ENCODE measurements around the gene LGALS3BP. TPM values are rescaled to one million over a fixed set of nuclear protein-coding genes. Genes with fewer than 3 reads are reported as not detected.

Gene LGALS3BP
- polyA plus RNA-seq, 3 donors: 104 to 220 (median 144) TPM

DNA sequence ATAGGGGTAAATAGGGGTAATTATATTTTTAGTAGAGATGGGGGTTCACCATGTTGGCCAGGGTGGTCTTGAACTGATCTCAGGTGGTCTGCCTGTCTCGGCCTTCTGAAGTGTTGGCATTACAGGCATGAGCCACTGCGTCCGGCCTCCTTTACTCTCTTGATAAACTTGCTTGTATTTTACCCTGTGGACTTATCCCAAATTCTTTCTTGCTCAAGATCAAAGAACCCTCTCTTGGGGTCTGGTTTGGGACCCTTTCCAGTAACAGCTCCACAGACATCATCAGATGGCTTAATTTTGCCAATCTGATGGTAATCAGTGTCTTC, 38.6 kb upstream of the LGALS3BP start:
- no peak overlapping the region for H3K27ac ChIP-seq (ENCODE audit: low read depth, low read length)
- 88 to 92% (median 89%) methylated on average over 3 of the region's 3 CpGs for WGBS, 3 donors

DNA sequence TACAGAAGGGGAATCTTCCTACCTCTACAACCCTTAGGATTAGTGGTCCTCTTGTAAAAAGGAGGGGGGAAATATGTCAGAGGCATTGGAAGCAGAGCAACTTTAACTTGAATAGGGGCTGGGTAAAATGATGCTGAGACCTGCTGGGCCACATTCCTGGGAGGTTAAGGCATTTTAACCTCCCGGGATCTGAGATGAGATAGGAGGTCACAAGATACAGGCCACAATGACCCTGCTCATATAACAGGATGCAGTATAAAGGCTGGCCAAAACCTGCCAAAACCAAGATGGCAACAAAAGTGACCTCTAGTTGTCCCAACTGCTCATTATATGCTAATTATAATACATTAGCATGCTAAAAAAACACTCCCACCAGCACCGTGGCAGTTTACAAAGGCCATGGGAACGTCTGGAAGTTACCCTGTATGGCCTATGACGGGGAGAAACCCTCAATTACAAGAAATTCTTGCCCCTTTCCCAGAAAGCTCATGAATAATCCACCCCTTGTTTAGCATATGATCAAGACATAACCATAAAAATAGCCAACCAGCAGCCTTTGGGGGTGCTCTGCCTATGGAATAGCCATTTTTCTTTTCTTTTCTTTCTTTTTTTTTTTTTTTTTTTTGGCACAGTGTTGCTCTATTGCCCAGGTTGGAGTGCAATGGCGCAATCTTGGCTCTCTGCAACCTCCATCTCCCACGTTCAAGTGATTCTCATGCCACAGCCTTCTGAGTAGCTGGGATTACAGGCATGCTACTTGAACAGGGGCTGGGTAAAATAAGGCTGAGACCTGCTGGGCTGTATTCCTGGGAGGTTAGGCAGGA, 38.0 kb upstream of the LGALS3BP start:
- H3K27ac ChIP-seq (ENCODE audit: low read depth, low read length): no peak overlapping the region
- 70 to 73% (median 70%) methylated on average over 6 of the region's 6 CpGs for WGBS, 3 donors

DNA sequence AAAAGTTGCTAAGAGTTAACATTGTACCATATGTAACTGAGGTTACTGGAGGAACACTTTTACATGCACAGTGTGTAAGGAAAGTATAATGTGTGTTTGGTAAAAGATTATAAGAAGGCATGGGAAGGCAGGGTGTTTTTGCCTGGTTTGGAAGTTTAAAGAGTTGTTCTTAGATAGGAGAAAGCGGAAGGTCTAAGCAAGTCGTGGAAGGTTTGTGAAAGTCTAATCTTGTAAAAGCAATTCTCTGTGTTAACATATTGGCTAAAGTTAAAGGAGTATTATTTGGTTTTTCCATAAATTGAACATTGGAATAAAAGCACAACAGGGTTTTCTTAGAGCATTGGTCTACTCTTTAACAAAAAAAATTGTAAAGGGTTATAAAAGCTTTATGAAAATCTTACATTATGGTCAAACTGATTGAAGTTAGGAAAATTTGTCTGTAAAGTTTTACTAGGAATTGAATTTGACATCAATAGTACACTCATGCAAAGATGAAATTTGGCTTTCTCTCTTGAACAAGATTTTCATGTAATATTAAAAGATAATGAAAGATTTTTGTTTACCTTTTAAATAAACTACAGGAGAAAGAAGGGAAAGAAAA, 34.5 kb upstream of the LGALS3BP start:
- 82 to 88% (median 82%) methylated on average over 2 of the region's 2 CpGs for WGBS, 3 donors
- no peak overlapping the region for H3K27ac ChIP-seq (ENCODE audit: low read depth, low read length)

DNA sequence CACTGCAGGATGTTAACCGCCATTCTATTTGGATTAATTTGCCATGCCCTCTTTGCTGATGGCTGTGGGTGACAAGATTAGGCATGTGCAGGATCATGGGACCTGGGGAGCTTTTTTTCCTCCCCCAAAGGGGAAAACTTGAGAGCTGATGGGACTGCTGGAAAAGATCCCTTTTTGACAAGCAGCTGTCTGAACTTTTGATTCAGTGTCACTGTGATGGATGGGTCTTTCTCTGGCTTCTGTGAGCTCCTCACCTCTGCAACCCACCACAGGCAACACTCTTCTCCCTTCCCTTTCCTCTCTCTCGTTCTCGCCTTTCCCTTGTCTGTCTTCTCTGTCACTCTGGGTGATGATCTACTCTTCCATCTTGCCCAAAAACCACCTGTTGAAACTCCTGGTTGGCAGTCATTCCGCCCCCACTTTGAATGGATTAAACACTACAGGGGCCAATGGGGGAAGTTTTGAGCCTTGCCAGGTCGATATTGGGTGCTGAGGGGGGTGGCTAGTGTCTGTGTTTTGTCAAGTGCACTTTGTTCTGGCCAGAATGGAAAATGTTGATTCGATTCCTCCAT, 32.9 kb upstream of the LGALS3BP start:
- no peak overlapping the region for H3K27ac ChIP-seq (ENCODE audit: low read depth, low read length)
- 77 to 83% (median 79%) methylated on average over 6 of the region's 6 CpGs for WGBS, 3 donors

DNA sequence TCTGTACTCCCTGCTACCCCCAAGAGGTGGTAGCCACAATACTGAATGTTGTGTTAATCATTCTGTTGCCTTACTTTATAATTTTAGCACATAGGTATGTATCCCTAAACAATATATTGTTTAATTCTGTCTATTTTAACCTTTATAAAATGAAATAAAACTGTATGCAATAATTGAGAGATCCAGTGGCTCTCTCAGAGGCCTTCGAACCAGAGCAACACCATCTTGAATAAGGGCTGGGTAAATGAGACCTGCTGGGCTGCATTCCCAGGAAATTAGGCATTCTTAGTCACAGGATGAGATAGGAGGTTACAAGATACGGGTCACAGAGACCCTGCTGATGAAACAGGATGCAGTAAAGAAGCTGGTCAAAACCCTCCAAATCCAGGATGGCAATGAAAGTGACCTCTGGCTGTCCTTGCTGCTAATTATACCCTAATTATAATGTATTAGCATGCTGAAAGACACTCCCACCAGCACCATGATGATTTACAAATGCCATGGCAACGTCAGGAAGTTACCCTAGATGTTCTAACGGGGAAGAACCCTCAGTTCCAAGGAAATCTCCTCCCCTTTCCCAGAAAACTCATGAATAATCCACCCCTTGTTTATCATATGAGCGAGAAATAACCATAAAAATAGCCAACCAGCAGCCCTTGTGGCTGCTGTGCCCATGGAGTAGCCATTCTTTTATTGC, 31.9 kb upstream of the LGALS3BP start:
- 66 to 75% (median 73%) methylated on average over 5 of the region's 5 CpGs for WGBS, 3 donors
- H3K27ac ChIP-seq (ENCODE audit: low read depth, low read length): no peak overlapping the region

DNA sequence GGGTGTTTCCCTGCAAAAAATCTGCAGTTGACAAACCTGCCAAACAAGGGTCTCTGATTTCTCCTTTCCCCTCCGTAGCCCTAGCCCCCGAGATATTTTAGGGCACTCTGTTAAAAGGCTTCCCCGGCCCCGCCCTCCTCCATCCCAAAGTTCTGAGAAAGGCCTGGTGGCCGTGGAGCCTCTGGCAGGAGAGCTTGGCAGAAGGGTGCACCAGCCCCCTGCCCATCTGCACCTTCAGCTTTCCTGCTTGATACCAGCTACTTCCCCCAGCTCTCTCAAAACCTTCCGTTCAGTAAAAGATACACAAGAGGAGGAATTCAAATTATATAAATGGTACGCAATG, 30.6 kb upstream of the LGALS3BP start:
- WGBS, 3 donors: 65 to 80% (median 70%) methylated on average over 7 of the region's 7 CpGs
- H3K27ac ChIP-seq (ENCODE audit: low read depth, low read length): no peak overlapping the region

DNA sequence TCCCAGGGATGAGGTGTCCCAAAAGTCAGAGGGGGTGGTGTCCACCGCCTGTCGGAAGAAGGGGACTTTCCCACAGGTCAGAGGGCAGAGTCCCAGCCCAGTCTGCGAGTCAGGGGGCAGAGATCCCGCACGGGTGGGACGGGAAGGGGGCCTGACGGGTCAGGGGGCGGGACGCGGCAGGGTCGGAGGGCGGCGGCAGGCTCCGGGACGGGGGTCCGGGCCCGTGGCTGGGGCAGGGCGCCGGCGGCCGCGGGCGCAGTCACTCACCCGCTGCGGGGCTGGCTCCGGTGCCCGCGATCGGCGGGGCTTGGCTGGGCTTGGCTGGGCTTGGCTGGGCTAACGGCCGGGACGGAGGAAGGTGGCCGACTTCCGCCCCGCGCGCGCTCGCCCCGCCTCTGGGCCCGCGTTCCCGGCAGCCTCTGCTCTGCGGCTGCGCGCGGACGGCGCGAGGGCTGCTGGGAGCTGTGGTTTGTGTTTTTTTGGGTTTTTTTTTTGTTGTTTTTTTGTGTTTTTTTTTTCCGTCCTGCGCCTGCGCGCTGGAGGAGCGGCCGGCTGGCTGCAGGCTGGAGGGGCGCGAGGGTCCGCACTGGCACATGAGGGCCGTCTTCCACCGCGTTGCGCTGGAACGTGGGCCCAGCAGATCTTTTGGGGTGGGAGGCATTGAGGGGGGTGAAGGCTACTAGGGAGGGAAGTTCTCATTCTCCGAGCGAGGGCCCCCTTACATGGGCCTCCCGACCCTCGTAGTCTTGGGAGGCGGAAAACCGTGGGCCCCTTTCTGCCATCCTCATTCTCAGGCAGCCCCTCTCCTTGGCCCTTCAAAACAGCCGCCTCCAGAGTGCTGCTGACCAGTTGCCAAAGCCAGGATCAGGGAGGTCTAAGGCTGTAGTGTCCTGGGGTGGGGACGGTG, 29.9 kb upstream of the LGALS3BP start, which contains the start of gene CANT1:
Gene CANT1 (minus strand): TSS at position 368 of the 907 bp plus-strand sequence. CDS start 12,142 bp downstream, outside the sequence.
- H3K27ac ChIP-seq (ENCODE audit: low read depth, low read length): peak within 1 kb of the TSS; percentile 48
- 1 to 2% (median 1%) methylated on average over 64 to 73 of the region's 73 CpGs for WGBS, 3 donors

DNA sequence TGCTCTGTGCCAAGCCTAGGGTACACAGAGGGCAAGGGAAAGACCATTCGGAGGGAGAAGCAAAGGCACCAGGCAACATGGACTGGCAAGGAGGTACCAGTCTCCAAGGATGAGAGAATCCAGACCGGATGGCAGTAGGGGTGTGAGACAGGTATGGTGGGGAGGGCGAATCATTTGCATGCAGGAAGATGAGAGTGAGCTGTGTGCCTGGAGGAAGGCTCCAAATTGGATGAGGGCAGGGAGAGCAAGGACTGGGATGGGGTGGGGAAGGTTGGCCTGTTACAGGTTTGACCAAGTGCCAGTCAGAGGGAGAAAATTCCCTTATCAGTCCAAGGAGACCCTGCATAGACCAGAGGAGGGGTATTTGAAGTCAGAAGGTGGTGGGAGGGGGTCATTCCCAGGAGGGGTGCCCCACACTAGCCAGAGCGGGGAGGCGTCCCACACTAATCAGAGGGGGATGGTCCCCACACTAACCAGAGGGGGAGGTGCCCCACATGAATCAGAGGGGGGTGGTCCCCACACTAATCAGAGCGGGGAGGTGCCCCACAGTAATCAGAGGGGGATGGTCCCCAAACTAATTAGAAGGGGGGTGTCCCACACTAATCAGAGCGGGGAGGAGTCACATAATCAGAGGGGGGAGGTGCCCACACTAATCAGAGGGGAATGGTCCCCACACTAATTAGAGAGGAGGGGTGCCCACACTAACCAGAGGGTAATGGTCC, 29.1 kb upstream of the LGALS3BP start:
- 30 to 36% (median 33%) methylated on average over 6 to 7 of the region's 7 CpGs for WGBS, 3 donors
- peak overlapping the region; percentile 48 for H3K27ac ChIP-seq (ENCODE audit: low read depth, low read length)

DNA sequence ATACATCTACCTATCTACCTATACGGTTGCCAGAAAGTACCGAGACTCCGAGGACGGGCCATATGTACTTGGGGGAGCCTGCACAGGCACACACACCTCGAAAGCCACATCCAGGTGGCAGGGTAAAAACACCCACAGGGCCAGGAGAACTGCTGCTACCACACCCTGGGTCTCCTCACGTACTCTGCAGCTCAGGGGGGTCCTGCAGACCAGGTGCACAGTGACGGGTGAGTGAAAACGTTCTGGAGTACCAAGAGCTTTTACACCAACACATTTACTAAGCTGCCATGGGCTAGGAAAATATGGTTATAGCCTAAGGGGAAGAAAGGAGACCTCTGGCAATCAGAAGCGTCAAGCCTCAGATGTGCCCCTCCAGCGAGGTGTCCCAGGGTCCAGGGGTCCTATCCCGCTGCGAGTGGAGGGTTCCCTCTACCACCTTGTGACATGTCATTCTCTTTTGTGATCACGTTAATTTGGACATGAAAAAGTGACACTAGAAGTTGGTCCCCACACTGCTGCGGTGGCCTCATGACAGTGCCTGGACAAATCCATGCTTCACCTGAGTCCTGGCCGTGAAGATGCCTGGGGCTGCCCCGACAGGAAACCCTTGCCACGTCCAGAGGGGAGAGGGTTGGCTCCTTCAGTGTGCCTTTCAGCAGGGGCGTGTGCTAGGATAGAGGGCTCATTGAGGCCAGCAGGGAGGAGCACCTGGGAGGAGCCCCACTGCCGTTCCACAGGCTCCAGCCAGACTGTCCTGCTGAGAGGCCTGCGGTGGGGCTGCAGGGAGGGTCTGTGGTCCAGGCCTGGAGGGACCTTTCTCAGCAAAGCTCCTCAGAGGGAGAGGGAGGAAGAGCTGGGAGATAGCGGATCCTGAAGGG, 28.0 kb upstream of the LGALS3BP start:
- no peak overlapping the region for H3K27ac ChIP-seq (ENCODE audit: low read depth, low read length)
- WGBS, 3 donors: 77 to 82% (median 82%) methylated on average over 21 of the region's 21 CpGs

DNA sequence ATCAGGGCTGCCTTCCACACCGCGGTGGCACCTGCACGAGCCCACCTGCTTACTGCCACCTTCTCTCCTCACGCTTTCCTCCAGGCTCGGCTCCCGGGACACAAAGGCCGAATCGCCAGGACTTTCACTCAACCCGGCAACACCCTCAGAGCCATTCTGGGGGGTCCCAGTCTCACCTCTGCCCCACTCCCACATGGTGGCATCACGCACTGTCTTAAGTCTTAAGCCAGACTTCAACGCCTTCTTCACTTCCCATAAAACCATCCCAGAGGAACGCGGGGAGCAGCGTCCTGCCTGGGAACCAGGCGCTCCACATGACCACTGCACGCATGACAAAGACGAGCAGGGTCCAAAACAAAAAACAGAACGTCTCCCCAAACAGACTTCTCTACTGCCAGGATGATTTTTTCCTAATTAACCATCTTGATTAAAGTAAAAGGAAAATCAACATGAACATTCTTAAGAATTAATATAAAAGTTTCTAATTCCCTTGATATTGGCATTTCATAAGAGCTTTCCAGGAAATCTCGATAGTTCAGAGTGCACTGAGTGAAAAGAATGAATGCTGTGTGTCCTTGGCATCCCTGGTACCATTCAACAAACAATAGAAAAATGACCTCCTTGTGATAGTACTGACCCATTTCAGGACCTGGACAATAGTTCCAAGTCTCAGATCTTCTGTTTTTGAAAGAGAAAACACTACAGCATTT, 27.2 kb upstream of the LGALS3BP start:
- no peak overlapping the region for H3K27ac ChIP-seq (ENCODE audit: low read depth, low read length)
- 83 to 85% (median 85%) methylated on average over 19 of the region's 19 CpGs for WGBS, 3 donors

DNA sequence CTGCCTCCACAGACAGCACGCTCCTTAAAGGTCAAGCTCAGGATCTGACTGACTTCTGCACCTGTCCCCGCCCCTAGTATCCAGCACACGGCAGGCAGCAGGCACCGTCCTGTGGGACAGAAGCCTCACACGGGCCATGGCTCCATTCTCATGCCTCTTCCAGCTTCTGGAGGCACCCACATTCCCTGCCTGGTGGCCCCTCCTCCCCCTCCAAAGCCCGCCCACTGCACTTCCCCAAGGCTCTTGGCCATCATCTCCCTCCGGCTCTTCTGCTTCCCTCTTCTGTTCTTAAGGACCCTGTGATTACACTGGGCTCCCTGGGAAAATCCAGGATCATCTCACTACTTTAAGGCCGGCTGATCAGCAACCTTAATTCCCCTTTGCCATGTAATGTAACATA, 26.3 kb upstream of the LGALS3BP start:
- WGBS, 3 donors: 76 to 78% (median 77%) methylated on average over 7 to 8 of the region's 8 CpGs
- H3K27ac ChIP-seq (ENCODE audit: low read depth, low read length): no peak overlapping the region

DNA sequence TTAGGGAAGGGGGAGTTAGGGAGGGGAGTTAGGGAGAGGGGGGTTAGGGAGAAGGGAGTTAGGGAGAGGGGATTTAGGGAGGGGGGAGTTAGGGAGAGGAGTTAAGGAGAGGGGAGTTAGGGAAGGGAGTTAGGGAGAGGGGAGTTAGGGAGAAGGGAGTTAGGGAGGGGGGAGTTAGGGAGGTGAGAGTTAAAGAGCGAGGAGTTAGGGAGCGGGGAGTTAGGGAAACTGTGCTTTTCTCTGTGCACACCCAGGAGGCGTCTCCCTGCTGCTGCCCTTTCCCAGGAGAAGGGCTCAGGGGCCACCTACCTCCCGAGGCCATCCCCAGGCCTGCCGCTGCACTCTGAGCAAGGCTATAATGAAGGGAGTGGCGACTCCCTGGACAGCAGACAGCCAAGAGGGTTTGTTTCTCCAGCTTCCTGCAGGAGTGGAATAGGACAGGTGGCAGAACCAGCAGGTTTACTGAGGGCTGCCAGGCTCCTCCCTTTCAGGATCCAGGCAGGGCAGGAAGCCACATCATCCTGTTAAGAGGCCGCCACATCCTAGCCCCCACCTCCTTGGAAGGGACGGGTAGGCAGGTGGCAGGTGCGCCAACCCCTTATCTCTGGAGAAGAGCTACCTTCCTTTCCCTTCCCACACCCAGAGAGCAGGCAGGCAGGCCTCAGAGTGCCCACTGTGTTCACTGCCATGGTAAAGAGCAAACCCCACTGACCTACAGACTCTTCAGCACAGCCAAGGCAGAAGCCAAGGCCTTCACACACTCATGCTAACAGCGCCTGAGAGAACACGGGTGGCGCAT, 25.5 kb upstream of the LGALS3BP start:
- H3K27ac ChIP-seq (ENCODE audit: low read depth, low read length): no peak overlapping the region
- WGBS, 3 donors: 38 to 62% (median 61%) methylated on average over 11 to 12 of the region's 12 CpGs

DNA sequence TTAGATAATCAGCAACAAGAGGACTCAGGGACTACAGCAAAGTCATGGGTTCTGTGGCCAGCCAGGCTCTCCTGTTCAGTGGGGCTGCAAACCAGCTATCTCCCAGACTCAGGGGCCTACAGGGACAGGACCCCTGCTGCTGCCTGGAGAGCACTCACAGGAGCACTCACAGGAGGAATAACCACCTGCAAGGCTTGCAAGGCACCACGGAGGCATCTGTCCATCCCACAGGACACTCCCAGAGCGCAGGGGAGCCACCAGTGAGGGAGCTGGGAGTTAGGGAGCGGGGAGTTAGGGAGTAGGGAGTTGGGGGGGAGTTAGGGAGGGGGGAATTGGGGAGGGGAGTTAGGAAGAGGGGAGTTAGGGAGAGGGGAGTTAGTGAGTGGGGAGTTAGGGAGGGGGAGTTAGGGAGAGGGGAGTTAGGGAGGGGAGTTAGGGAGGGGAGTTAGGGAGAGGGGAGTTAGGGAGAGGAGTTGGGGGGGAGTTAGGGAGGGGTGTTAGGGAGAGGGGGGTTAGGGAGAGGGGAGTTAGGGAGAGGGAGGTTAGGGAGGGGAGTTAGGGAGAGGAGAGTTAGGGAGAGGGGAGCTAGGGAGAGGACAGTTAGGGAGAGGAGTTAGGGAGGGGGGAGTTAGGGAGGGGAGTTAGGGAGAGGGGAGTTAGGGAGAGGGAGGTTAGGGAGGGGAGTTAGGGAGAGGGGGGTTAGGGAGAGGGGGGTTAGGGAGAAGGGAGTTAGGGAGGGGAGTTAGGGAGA, 24.1 kb upstream of the LGALS3BP start:
- 74 to 79% (median 75%) methylated on average over 3 of the region's 3 CpGs for WGBS, 3 donors
- no peak overlapping the region for H3K27ac ChIP-seq (ENCODE audit: low read depth, low read length)

DNA sequence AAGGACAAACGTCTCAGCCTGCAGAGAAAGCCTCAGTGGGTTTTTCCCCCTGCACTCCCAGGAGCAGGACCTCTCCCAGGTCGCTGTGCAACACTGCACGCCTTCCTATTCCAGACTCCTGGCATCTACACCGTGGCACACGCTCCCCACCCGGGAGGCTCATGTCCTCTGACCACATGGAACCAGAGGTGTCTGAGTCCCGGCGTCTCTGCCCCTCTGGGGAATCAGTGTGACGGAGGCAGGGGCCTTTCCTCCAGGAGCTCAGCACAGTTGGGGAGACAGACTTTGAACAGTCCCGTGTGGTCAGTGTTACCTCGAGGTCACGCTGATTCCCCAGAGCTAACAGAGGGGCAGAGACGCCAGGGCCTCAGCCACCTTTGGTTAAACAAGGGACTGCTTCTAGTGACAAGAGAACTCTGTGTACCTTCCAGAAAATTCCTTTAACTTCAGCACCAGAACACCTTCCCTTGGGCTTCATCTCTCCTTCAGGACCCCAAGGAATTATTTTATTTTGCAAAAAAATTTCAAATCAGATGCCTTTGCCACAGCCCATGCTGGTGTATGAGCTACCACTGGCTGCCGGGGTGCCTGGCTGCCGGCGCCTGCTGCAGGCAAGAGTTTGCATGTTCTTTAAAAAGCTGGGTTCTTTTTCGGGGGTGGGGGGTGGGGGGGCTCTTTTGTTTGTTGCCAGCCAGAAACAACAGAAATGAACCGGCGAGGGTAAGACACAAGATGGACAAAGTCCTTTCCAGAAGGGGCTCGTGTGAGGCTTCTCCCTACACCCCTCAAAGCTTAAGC, 23.3 kb upstream of the LGALS3BP start:
- no peak overlapping the region for H3K27ac ChIP-seq (ENCODE audit: low read depth, low read length)
- 69 to 74% (median 72%) methylated on average over 20 of the region's 20 CpGs for WGBS, 3 donors

All from adipose tissue (tissue), 3 donors.